ENCODE measurements around the gene MARCHF2. TPM values are rescaled to one million over a fixed set of nuclear protein-coding genes. Genes with fewer than 3 reads are reported as not detected.
"Not testable (repeated sequence)": the region's sequence is repeated elsewhere in the genome, so short reads cannot be mapped to it uniquely, and the experiment has no call there.

Gene MARCHF2
- total RNA-seq, 2 donors from 2014 or later, result 222 to 270 TPM

- Histone ChIP-seq H3K27ac (peak overlapping the region; percentile 64 to 98), H3K4me3 (peak overlapping the region; percentile 35 to 94), H3K9me3 (no peaks in the 10 kb centered on the region)
Measured at GRCh38 chr19:8367327-8368001, 45.6 kb upstream of the MARCHF2 start.

GRCh38 chr19:8370176-8371010, 42.7 kb upstream of the MARCHF2 start:
- Histone ChIP-seq H3K27ac (peak overlapping the region; percentile 24 to 44), H3K36me3 (peaks cover 82% of the 10 kb centered on the region)

More at GRCh38 chr19:8367327-8368001, 45.6 kb upstream of the MARCHF2 start:
- Histone ChIP-seq H3K27me3 (no peaks in the 10 kb centered on the region), H3K4me1 (peaks cover 0 to 69% of the 10 kb centered on the region in 2 donors), H3K36me3 (peaks cover 61% of the 10 kb centered on the region)
- TF ChIP-seq CTCF (IDR thresholded peaks at IDR 0.05), result no peak
- DNase-seq (ENCODE audit: low spot score), result peak; percentile 95

GRCh38 chr19:8371011-8371804, 41.9 kb upstream of the MARCHF2 start:
- no peak for DNase-seq (ENCODE audit: low spot score)
- H3K4me1 ChIP-seq, result peaks cover 0 to 32% of the 10 kb centered on the region in 2 donors

More at GRCh38 chr19:8370176-8371010, 42.7 kb upstream of the MARCHF2 start:
- H3K4me3 ChIP-seq, result no peak overlapping the region
- peaks cover 0 to 40% of the 10 kb centered on the region in 2 donors for H3K4me1 ChIP-seq
- no peaks in the 10 kb centered on the region for H3K9me3 ChIP-seq
- no peak for TF ChIP-seq CTCF (IDR thresholded peaks at IDR 0.05)
- H3K27me3 ChIP-seq, result no peaks in the 10 kb centered on the region
- DNase-seq (ENCODE audit: low spot score), result peak; percentile 75

GRCh38 chr19:8373867-8374813, 39.0 kb upstream of the MARCHF2 start:
- TF ChIP-seq CTCF (IDR thresholded peaks at IDR 0.05), result no peak
- peaks cover 0 to 3% of the 10 kb centered on the region in 2 donors for H3K4me1 ChIP-seq
- no peak overlapping the region for H3K4me3 ChIP-seq
- no peaks in the 10 kb centered on the region for H3K27me3 ChIP-seq
- H3K9me3 ChIP-seq, result no peaks in the 10 kb centered on the region
- peaks cover 55% of the 10 kb centered on the region for H3K36me3 ChIP-seq
- H3K27ac ChIP-seq, result peak overlapping the region in 1 of 2 donors; percentile 34
- peak; percentile 84 for DNase-seq (ENCODE audit: low spot score)

More at GRCh38 chr19:8371011-8371804, 41.9 kb upstream of the MARCHF2 start:
- H3K27me3 ChIP-seq, result no peaks in the 10 kb centered on the region
- no peak for TF ChIP-seq CTCF (IDR thresholded peaks at IDR 0.05)
- peak overlapping the region; percentile 24 to 44 for H3K27ac ChIP-seq
- no peaks in the 10 kb centered on the region for H3K9me3 ChIP-seq
- H3K36me3 ChIP-seq, result peaks cover 74% of the 10 kb centered on the region
- no peak overlapping the region for H3K4me3 ChIP-seq

GRCh38 chr19:8375766-8376165, 37.3 kb upstream of the MARCHF2 start:
- DNase-seq (ENCODE audit: low spot score); H3K27ac ChIP-seq; H3K9me3 ChIP-seq; H3K4me3 ChIP-seq; H3K4me1 ChIP-seq; H3K27me3 ChIP-seq: not testable (repeated sequence)
- H3K36me3 ChIP-seq, result peaks cover 39% of the 10 kb centered on the region

GRCh38 chr19:8376373-8376974, 36.6 kb upstream of the MARCHF2 start:
- not testable (repeated sequence) for H3K4me1 ChIP-seq; DNase-seq (ENCODE audit: low spot score); H3K27me3 ChIP-seq; H3K4me3 ChIP-seq; H3K27ac ChIP-seq; H3K9me3 ChIP-seq
- peaks cover 31% of the 10 kb centered on the region for H3K36me3 ChIP-seq

Data from right atrium auricular region (tissue), 2 donors.